ENCODE data around the gene TMEM132C. TPM values are rescaled to one million over a fixed set of nuclear protein-coding genes. Genes with fewer than 3 reads are reported as not detected.

Gene TMEM132C
- total RNA-seq, 1 donor from 2014 or later = 0.27 TPM

DNA sequence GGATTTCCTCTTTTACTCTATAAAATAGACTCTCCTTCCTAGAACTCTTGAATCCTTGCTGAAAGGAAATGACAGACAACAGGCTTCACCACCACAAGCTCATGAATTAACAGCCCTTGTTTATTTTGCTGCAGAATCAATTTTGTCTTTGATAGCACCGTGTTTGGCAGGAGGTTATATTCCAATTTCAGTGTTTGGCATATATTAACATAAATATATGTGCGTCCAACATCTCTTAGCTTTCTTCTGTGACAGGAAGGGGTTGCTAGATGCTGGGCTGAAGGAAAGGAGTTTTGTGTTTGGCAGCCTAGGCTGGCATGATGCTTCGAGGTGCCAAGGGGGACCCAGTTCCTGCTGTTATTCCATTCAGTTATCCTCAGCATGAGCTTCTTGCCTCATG, 126.4 kb downstream of the TMEM132C start:
- intact Hi-C loops (cut with DNase I) = no loop called here

DNA sequence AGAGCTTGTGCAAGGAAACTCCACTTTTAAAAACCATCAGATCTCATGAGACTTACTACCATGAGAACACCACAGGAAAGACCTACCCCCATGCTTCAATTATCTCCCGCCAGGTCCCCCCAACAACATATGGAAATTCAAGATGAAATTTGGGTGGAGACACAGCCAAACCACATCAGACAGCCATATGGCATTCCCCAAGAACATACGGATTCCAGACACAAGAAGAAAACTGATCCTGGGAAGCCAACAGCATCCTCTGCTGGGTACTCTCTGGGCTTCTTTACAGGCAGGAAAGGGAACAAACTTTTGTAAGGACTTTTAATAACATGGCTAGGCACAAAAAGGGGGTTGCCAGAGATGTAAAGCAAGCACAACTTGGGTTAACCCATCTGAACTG, 127.2 kb downstream of the TMEM132C start:
- intact Hi-C loops (cut with DNase I) = no loop called here
- DNase-seq (ENCODE audit: low spot score) = peak; percentile 9

More for the DNA sequence above, 126.4 kb downstream of the TMEM132C start:
- no peak for DNase-seq (ENCODE audit: low spot score)

- DNase-seq (ENCODE audit: low spot score) = no peak
- intact Hi-C loops (cut with DNase I) = no loop called here
These were observed 132.3 kb downstream of the TMEM132C start for GRCh38 chr12:128399253-128399652.

- intact Hi-C loops (cut with DNase I) = no loop called here
- no peak for DNase-seq (ENCODE audit: low spot score)
These were observed 135.7 kb downstream of the TMEM132C start for GRCh38 chr12:128402486-128403243.

GRCh38 chr12:128408669-128409068, 141.7 kb downstream of the TMEM132C start:
- DNase-seq (ENCODE audit: low spot score) = no peak
- intact Hi-C loops (cut with DNase I) = no loop called here

DNA sequence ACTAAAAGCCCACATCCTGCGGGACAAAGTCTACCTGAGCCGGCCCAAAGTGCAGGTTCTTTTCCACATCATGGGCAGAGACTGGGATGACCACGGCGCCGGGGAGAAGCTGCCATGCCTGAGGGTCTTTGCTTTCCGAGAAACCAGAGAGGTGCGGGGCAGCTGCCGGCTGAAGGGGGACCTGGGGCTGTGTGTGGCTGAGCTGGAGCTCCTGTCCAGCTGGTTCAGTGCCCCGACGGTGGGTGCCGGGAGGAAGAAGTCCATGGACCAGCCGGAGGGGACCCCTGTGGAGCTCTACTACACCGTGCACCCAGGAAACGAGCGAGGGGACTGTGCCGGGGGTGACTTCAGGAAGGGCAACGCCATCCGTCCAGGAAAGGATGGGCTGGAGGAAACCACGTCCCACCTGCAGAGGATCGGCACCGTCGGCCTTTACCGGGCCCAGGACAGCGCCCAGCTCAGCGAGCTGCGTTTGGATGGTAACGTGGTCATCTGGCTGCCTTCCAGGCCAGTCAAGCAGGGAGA, 148.1 kb downstream of the TMEM132C start:
- intact Hi-C loops (cut with DNase I) = no loop called here

DNA sequence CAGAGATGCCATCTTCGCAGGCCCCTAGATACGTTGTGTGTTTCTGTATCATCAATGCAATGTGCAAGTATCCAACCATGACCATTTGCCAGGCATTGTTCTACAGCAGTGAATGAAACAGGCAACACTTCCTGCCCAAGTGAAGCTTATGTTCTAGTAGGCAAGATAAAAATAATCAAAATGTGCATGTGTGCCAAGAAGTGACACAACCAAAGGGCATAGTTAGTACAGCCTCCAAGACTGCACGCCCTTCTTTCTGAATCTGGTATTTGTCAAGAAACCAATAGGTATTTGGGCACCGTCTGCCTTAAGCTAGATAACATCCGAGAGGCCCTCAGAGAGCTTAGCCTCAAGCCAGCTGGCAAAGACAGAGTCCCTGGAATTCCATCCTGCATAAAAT, 152.0 kb downstream of the TMEM132C start:
- DNase-seq (ENCODE audit: low spot score) = no peak
- intact Hi-C loops (cut with DNase I) = no loop called here

More for the DNA sequence above, 148.1 kb downstream of the TMEM132C start:
- DNase-seq (ENCODE audit: low spot score) = no peak

DNA sequence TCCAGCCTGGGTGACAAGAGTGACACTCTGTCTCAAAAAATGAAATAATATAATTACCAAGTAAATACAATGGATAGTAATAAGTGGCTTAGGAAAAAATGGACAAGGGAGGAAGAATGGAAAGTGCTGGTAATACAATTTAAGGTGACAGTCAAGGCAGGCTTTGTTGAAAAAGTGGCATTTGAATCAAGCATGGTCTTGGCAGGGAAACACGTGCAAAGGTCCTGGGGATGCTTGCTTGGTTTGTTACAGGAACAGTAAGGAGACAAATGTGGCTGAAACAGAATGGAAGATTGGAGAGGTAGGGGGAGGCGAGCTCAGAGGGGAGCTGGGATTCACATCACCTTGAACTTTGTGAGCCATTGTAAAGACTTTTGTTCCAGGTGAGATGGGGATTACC, 153.2 kb downstream of the TMEM132C start:
- DNase-seq (ENCODE audit: low spot score) = no peak
- intact Hi-C loops (cut with DNase I) = no loop called here

DNA sequence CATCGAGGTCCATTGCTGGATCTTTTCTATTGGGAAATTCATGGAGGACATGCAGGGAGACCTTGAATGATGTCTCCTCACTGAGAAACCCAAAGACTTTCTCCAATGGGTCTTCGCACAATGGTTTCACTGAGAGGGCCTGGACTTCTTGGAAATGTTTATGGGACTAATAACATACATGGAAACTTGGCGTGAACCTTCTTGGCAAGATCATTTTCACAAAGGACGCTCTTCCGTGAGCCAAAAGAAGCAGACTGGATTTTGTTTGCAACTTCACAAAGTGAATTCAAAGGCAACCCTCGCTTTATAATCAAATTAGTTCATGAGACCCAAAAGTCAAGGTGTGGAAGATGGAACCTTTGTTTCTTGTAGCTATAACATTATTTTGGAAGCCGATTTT, 154.4 kb downstream of the TMEM132C start:
- intact Hi-C loops (cut with DNase I) = no loop called here

DNA sequence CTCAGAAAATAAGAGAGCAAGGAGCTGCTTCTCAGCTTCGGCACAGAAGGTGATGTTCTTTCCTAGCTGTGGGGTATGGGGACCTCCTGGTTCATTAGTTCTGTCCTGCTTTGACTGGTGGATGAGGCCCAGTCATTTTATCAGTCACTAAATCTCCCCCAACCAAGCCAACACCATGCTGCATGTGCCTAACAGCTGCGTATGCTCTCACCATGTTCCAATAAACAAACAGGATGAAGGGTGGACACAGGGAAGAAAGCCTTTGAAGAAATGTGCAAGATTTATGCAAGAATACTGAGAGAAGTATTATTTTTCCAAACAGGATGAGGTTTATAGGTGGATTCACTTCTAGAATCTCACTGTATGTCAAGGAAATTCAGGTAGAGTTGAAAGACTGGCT, 156.2 kb downstream of the TMEM132C start:
- intact Hi-C loops (cut with DNase I) = no loop called here
- DNase-seq (ENCODE audit: low spot score) = no peak

More for the DNA sequence above, 154.4 kb downstream of the TMEM132C start:
- DNase-seq (ENCODE audit: low spot score) = no peak

DNA sequence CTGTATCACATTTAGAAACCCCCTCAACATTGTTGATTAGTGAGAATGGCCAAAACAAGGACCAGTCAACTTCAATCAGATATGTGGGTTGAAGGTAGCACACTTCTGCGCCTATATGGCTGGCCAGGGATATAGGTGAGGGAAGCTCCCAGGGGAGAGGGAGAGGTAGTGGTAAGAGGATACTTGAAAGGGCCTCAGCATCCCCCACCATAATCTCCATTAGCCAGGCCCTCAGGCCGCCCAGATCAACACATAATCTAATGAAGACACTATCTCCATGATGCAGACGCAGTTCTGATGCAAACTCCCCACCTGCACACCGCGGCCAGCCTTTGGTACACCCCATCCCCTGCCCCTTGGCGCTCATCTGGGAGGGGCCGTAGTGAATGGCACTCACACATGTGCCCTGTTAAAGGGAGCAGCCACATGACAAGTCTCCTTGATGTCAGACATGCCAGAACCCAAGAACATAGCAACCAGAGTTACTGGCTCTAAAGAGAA, 158.0 kb downstream of the TMEM132C start:
- intact Hi-C loops (cut with DNase I) = no loop called here
- no peak for DNase-seq (ENCODE audit: low spot score)

- no peak for DNase-seq (ENCODE audit: low spot score)
- intact Hi-C loops (cut with DNase I) = no loop called here
These were observed 158.8 kb downstream of the TMEM132C start for GRCh38 chr12:128425666-128426331.

GRCh38 chr12:128426511-128426910, 159.5 kb downstream of the TMEM132C start:
- intact Hi-C loops (cut with DNase I) = no loop called here
- no peak for DNase-seq (ENCODE audit: low spot score)

DNA sequence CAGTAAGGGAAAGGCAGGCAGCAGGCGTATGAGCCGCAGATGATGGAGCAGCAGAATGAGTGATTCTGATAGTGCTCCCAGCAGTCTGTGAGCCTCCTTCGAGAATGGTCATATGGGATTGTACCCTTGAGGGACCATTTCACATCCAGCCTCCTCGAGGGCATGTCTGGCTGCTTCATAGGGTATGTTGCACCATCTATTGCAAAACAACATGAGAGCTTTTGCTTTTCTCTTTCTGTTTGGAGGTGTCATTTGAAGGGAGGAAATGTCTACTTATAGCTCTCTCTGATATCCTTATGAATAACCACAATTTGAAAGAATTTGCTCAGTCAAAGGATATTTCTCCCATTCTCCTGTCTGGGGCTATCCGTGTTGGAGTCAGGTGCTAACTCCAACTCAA, 172.8 kb downstream of the TMEM132C start:
- intact Hi-C loops (cut with DNase I) = no loop called here
- DNase-seq (ENCODE audit: low spot score) = no peak

GRCh38 chr12:128442096-128442495, 175.1 kb downstream of the TMEM132C start:
- no peak for DNase-seq (ENCODE audit: low spot score)

DNA sequence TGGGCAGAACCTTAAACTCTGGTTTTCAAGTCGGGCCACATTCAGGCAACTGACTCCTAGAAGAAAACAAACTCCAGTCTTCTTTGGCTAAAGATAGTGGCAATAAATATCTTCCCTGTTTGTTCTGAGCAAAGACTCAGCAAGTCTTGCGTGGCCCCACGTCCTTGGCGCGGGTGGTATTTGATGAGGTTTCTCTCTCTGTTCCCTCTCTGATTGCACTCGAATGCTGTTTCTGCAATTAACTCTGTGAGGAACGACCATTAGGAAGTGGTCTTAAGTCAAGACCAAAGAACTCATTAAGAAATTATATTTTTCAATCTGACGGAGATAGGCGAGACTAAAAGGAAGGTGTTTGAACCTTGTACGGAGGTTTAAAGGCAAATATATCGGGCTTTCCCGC, 177.6 kb downstream of the TMEM132C start:
- intact Hi-C loops (cut with DNase I) = no loop called here
- no peak for DNase-seq (ENCODE audit: low spot score)

More at GRCh38 chr12:128442096-128442495, 175.1 kb downstream of the TMEM132C start:
- intact Hi-C loops (cut with DNase I) = no loop called here

DNA sequence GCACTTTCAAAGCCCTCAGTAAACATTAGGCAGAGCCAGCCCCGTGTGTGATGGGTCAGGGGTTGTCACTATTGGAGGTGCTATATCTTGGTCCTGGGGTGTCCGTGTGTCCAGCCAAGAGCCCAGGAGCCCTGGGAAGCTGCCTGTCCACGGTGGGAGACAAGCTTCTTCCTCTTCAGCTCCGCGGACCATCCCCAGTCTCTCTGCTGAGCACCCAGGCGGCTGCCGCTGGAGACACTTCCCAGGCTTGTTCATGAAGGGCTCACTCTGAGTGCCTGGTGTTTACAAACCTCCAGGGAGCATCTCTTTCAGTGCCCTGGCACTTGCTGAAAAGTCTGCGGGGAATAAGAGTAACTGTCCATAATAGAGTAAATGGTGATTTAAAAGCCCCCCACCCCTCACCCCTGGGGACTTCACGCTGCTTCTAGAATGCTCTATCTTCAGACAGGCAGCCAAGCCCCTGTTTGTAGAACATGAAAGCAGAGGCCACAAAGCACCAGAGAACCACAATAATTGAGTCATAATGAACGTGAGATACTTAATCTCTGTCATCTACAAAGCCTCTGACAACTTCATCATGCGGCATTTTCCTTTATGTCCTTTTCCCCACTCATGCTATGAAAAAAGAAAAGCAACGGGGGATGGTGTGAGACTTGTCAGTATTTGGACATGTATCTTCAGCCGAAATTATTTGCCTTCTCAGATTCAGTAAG, 178.6 kb downstream of the TMEM132C start:
- intact Hi-C loops (cut with DNase I) = no loop called here

DNA sequence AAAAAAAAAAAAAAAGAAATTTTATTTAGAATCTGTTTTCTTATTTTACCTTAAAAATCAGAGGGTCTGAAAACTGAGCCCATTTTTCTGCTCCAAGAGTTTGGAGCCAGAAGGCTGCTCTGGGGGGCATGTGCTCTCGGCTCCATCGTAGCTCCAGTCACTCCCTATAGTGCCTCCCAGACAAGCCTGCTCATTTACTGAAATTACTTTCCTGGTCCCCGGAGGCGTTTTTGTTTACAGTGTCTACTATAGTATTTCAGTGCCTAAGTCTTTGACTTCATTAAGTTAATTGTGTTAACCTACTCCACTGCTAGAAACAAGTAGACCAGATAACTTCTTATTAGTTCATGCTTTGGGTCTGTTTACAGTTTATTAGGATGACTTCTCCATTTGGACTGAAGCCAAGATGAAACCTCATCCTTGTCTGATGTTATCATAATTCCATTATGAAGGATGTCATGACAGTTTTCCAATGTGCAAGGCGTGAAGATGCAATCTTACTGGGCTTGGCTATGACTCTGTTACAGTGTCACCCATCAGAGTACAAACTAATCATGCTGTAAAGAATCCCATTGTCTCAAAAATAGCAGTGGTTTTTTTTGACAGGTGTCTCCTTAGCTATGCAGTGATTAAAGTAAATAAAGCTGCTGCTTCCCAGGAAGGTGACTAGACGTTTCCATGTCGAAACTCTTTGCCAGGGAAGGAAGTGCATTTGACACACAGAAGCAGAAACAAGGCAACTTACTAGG, 182.3 kb downstream of the TMEM132C start:
- DNase-seq (ENCODE audit: low spot score) = no peak
- intact Hi-C loops (cut with DNase I) = no loop called here

More for the DNA sequence above, 178.6 kb downstream of the TMEM132C start:
- no peak for DNase-seq (ENCODE audit: low spot score)

DNA sequence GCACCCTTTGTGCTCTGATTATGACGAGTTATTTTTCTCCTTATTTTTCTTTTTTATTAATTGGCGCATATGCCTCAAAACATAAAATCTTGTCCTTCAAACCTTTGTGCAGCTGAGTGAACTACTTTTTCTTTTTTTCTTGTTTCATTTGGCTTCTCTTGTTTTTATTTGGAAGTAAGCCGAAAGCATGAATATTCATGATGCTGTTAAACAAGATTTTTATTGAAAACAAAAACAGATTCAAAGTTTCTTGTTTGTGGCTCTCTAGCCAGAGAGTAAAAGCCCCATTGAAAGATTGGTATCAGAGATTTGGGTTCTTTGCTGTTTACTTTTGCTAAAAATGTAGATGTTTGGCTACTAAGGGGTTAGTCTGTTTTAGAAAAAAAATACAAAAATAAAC, 183.8 kb downstream of the TMEM132C start:
- intact Hi-C loops (cut with DNase I) = no loop called here
- DNase-seq (ENCODE audit: low spot score) = no peak

All from cardiac septum (tissue), 1 donor.